Left ventricle myocardium inferior (tissue), 1 donor: ENCODE results near the gene UBA1. TPM values are rescaled to one million over a fixed set of nuclear protein-coding genes. Genes with fewer than 3 reads are reported as not detected.

Source experiments
- DNase-seq: peaks from one replicate; pipeline ENCODE4 v3.0.0-alpha.2; 2020
- H3K27ac ChIP-seq: fragments of 200-600 bp; replicated peaks from 2 replicates; pipeline ENCODE4 v1.8.0; 2021
- H3K27me3 ChIP-seq: fragments of 200-600 bp; 2 replicates; pipeline ENCODE4 v1.8.0; 2021; ENCODE audit warnings: low read depth
- H3K36me3 ChIP-seq: fragments of 200-600 bp; 2 replicates; pipeline ENCODE4 v1.8.0; 2021
- H3K4me1 ChIP-seq: fragments of 200-600 bp; 2 replicates; pipeline ENCODE4 v1.8.0; 2021
- H3K4me3 ChIP-seq: fragments of 200-600 bp; 2 replicates; pipeline ENCODE4 v1.8.0; 2021; ENCODE audit warnings: mild to moderate bottlenecking, moderate library complexity
- H3K9me3 ChIP-seq: fragments of 200-600 bp; replicated peaks from 2 replicates; pipeline ENCODE4 v1.8.0; 2021
- CTCF ChIP-seq: fragments of 200-600 bp; IDR thresholded peaks from 2 replicates; pipeline ENCODE4 v1.8.0; 2021; ENCODE audit warnings: antibody characterized with exemption, mild to moderate bottlenecking, borderline replicate concordance
- intact Hi-C: fragments of 100-400 bp; cut with micrococcal nuclease; formaldehyde crosslinking; loops from one replicate; pipeline ENCODE4 v1.11.0; 2022
- total RNA-seq: library from RNA; stranded (reverse); fragmentation: NEBNext Ultra II Directional; extraction: Animal tissue kit (Norgen Biotek cat#: 25700); gene quantifications from one replicate; pipeline ENCODE4 v1.2.1, GENCODE V29; 2021
- donor health status: DM: no; HTN: yes; CAD: no; lungs with severe emphysema.

Gene UBA1
- total RNA-seq, 1 donor from 2014 or later, result 99.8 TPM

- H3K4me1 ChIP-seq, result no peaks in the 10 kb centered on the region
- no peak for TF ChIP-seq CTCF
- H3K27me3 ChIP-seq, result no peaks in the 10 kb centered on the region
- no peaks in the 10 kb centered on the region for H3K9me3 ChIP-seq
- intact Hi-C loops, result no loop called here
- DNase-seq, result no peak
- peaks cover 38% of the 10 kb centered on the region for H3K36me3 ChIP-seq
- H3K4me3 ChIP-seq, result no peak overlapping the region
- no peak overlapping the region for H3K27ac ChIP-seq
Measured at GRCh38 chrX:47186096-47186740, 7.4 kb upstream of the UBA1 start.

- no peaks in the 10 kb centered on the region for H3K27me3 ChIP-seq
- peaks cover 30% of the 10 kb centered on the region for H3K36me3 ChIP-seq
- H3K27ac ChIP-seq, result no peak overlapping the region
- TF ChIP-seq CTCF, result no peak
- intact Hi-C loops, result no loop called here
- no peak overlapping the region for H3K4me3 ChIP-seq
- no peaks in the 10 kb centered on the region for H3K9me3 ChIP-seq
- H3K4me1 ChIP-seq, result peaks cover 5% of the 10 kb centered on the region
- DNase-seq, result no peak
Measured at GRCh38 chrX:47187106-47187677, 6.4 kb upstream of the UBA1 start.

GRCh38 chrX:47189906-47190305 lies 3.7 kb upstream of the UBA1 start:
- Histone ChIP-seq H3K4me1 (peaks cover 15% of the 10 kb centered on the region), H3K27ac (no peak overlapping the region), H3K4me3 (no peak overlapping the region), H3K9me3 (no peaks in the 10 kb centered on the region), H3K36me3 (peaks cover 15% of the 10 kb centered on the region), H3K27me3 (no peaks in the 10 kb centered on the region)
- no peak for DNase-seq
- intact Hi-C loops, result loop anchor here (10.0 kb wide), 1 partner anchor 195 kb away; no protein-coding TSS in a partner anchor
- TF ChIP-seq CTCF, result no peak

GRCh38 chrX:47190445-47191269 lies 3.0 kb upstream of the UBA1 start:
- TF ChIP-seq CTCF, result no peak
- intact Hi-C loops, result loop anchor here (10.0 kb wide), 1 partner anchor 194 kb away; no protein-coding TSS in a partner anchor
- peak overlapping the region; percentile 33 for H3K27ac ChIP-seq
- H3K9me3 ChIP-seq, result no peaks in the 10 kb centered on the region
- H3K36me3 ChIP-seq, result peaks cover 11% of the 10 kb centered on the region
- H3K27me3 ChIP-seq, result no peaks in the 10 kb centered on the region
- DNase-seq, result peak; percentile 82
- peak overlapping the region; percentile 71 for H3K4me3 ChIP-seq
- peaks cover 23% of the 10 kb centered on the region for H3K4me1 ChIP-seq

GRCh38 chrX:47191331-47191730 lies 2.3 kb upstream of the UBA1 start:
- no peaks in the 10 kb centered on the region for H3K9me3 ChIP-seq
- peaks cover 29% of the 10 kb centered on the region for H3K4me1 ChIP-seq
- H3K27ac ChIP-seq, result peak overlapping the region; percentile 33
- intact Hi-C loops, result loop anchor here (10.0 kb wide), 1 partner anchor 193 kb away; no protein-coding TSS in a partner anchor
- no peak for DNase-seq
- TF ChIP-seq CTCF, result no peak
- H3K27me3 ChIP-seq, result no peaks in the 10 kb centered on the region
- H3K36me3 ChIP-seq, result peaks cover 4% of the 10 kb centered on the region
- peak overlapping the region; percentile 71 for H3K4me3 ChIP-seq
